CD1c-positive myeloid dendritic cell (primary cell): ENCODE measurements around the gene HOXB8.

ENCODE experiments used
- DNase-seq: peaks from one replicate; pipeline ENCODE4 v3.0.0-alpha.2; 2016; ENCODE audit errors: extremely low spot score

HOXB8 gene

DNA sequence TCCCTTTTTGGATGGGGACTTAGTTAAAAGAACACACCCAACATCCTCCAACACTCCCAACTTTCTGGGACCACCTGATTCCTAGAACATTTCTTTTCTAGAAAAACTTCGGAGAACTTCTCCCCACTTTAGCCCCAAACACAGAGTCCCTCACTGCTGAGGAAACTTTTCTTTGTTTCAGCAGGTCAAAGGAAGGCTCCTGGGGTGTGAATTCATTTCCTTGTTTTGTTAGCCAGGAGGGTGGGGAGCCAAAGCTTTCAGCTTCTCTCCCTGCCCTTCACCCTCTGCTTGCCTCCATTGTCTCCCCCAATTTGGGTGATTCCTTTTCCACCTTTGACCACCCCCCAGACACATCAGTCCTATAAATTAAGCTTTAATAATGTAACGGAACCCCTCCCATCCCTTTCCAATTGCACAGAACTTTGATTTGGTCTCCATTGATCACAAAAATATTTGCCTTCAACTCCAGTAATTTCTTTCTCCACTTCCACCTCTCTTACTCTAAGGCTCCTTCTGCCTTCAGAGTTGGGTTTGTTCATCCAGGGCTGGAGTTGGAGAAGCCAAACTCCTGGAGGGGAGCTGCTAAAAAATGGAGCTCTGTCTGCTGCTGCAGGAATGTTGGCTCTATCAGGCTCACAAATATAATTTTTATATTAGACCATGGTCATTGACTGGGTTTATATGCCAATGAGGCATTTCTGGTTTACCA is 47.3 kb downstream of the HOXB8 start:
- DNase-seq: no peak

DNA sequence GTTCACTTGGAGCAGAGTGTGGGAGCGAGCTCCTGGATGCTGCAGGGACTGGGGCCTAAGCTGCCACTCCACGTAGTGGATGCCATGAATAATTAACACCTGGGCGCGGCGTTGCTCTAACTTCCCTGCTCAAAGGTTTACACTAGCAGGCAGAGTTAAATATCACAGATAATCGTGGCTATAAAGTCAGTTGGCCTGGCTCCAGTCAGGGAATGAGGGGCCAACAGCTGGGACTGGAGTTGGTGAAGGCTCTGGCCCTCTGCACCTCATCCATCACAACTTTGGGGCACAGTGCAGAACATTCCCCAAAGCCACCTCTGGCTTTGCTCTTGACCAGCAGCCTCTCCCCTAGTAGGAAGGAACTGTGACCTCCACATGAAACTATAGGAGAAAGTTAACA is 47.9 kb downstream of the HOXB8 start:
- no peak for DNase-seq

DNA sequence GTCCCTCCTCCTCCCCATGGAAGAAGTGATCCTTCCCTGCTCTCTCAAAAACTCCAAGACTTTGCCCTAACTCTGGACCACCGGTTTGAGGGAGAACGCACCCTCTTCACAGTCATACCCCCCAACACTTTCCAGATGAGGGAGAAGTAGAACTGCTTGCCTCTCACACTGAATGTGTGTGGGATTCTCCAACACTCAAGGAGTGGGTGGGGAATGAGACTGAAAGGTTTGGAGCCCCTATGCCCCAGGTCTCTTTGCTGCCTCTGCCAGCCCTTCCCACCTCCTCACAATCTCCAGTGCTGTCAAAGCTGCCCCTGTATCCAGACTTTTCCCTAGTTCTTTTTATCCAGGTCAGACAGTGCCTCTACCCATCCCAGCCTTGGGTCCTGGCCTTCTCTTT is 48.4 kb downstream of the HOXB8 start:
- DNase-seq: no peak

DNA sequence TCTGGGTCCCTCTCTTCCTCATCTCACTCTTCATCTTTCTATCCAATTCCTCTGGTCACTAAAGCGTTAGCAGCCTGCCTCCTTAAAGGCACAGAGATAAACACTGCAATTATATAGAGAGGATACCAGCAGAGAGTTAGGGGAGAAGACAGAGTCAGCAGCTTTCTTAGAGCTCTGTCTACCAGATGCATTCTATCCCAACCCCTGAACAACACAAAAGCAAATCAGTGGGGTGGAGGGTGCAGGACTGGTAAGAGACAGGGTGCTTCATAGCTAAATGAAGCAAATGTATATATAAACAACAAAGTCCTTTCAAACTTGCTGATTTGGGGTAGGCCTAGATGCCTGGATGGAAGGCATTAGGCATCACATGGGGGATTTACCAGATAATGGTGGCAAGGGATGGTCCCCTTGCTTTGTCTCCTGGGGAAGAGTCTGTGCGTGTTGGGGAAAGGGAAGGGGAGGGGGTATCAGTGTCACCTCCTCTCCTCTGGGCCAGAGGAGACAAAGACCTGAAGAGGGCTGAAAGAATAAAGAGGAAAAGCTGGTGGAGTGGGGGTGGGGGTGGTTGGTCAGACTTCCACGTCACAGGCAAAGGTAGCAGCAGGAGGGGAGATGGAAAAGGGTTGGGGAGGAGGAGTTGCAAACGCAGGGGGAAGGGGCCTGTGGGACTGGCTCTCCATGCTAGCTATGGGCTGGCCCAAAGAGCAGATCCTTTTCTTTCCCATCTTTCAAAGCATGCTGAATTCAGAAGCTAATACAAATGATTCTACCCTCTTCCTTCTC is 49.0 kb downstream of the HOXB8 start:
- no peak for DNase-seq

DNA sequence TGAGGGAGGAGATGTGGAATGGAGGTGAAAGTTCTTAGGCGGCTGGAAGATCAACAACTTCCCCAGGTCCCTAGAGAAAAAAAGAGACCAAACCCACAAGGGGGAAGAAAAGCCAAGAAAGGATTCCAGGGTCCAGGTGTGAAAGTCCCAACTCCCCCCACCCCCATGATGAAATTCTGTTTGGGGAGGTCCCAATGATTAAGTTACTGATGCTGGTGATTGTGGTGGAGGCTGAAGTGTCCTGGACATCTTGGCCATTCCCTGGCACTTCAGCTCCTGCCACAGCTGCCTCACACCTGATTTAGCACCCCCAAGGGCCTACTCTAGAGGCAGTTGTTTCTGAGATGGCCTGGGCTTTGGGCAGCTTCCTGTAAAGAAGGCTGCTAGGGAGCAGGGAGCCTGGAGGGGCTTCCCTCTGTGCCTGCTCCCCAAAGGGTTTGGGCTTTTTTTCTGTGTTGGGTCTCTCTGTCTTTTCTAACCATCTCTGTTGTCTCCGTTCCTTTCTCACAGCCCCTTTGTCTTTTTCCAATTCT is 50.0 kb downstream of the HOXB8 start:
- no peak for DNase-seq

DNA sequence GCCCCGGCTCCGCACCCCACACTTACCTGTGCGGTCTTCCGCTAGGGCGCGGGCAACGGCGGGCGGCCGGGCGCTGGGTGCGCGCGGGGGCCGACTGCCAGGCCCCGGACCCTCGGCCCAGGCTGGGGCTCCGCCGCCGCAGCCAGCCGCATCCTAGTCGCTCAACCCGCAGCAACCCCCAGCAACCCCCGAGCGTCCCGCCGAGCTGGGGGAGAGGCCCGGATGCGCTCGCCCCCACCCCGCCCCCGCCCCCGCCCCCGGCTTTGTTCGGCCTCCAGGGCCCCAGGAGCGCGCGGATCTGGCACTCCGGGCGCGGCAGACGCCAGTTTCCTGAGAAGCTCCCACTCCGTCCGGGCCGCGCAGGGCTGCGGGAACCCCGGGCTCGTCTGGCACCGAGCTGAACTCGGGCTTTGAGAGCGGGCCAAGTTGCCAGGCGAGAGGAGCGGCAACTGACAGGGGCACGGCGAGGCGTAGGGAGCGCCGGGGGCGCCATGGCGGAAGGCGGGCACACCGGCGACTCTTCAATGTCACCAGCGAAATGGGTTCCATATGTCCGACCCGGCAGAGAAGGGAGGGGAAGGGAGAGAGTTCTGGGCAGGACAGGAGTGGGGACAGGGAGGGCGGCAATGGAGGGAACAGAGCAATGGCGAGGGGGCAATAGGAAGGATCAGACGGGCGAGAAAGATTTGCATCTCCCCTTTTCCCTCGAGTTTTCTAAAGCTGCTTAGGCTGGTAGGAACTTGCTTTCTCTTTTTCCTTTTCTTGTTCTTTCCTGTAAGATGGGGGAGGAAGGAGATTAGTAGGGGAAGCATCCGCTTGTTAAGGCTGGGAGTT is 50.7 kb downstream of the HOXB8 start:
- DNase-seq: no peak

DNA sequence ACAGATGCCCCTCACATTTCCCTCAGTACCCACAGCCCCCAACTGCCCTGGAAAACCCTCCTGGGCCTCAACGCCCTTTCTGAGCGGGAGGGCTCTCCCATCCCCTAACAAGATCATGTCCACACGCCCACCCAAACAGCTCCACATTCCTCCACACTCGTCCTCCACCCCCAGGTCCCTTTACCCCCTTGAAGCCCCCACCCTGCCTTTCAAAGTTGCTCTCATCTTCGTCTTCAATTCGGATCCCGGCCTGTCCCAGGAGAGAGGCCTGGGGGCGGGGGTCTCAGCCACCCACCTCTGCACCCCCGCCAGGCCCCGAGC is 51.3 kb downstream of the HOXB8 start:
- DNase-seq: no peak

DNA sequence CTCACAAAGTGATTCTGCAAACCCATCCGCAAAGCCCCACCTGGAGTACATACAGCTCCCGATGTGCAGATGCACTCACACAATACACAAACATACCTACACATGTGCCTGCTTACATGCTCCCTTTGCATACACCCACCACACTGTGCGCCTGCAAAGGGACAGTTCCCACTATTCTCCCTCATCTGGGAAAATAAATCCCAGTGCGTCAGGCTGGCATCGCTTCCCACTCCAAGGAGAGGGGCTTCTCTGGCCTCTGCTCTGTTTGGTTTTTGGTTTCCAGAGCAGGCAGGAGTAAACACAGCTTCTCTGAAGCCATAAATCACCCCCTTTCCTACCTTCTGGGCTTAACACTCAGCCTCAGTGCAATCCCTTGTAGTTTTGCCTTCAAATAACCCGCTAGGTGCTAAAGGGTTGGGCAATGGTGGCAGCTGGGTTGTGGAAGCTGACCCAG is 51.7 kb downstream of the HOXB8 start:
- DNase-seq: no peak

DNA sequence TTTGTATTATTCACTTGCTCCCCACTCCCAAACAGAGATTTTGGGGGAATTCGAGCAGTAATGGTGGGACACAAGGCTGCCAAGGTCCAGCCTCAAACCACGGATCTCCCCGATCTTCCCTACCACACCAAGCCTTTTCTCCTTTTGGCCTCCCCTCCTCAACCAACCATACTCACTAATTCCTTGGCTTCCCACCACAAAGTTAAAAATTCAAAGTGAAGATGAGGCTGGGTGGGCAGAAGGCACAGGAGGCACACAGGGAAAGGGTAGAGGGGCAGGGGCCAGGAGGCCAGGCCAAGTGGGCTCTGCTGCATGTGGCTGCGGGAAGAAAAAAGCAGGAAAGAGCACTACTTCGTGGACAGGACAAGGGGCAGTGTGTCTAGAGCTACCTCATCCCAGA is 52.2 kb downstream of the HOXB8 start:
- DNase-seq: no peak
